Smooth muscle cell (in vitro differentiated cells): ENCODE data around the gene NRG2. TPM values are rescaled to one million over a fixed set of nuclear protein-coding genes. Genes with fewer than 3 reads are reported as not detected.
A peak's percentile ranks its signal among the peaks of the same experiment; 100 is the strongest.

Source experiments
- DNase-seq: peaks from one replicate; lab custom pipeline; 2025; ENCODE audit not compliant: unreplicated experiment; lab: John Stamatoyannopoulos, UW
- H2AFZ ChIP-seq: fragments of 200-600 bp; sonication (generic); 2 replicates; pipeline ENCODE4 v1.6.0; 2016; ENCODE audit warnings: antibody characterized with exemption, low read depth, mild to moderate bottlenecking
- H3F3A ChIP-seq: fragments of 200-600 bp; sonication (generic); 2 replicates; pipeline ENCODE4 v1.6.0; 2017; ENCODE audit warnings: antibody characterized with exemption, low read depth
- H3K27ac ChIP-seq: fragments of 200-600 bp; sonication (generic); 2 replicates; pipeline ENCODE4 v1.5.1; 2016; ENCODE audit warnings: low read depth, mild to moderate bottlenecking
- H3K27me3 ChIP-seq: fragments of 200-600 bp; sonication (generic); 2 replicates; pipeline ENCODE4 v1.6.1; 2016; ENCODE audit warnings: low read depth, mild to moderate bottlenecking
- H3K36me3 ChIP-seq: fragments of 200-600 bp; sonication (generic); 2 replicates; pipeline ENCODE4 v1.5.1; 2016; ENCODE audit warnings: low read depth
- H3K4me1 ChIP-seq: fragments of 200-600 bp; sonication (generic); 2 replicates; pipeline ENCODE4 v1.5.1; 2016; ENCODE audit warnings: low read depth
- H3K4me2 ChIP-seq: fragments of 200-600 bp; sonication (generic); 2 replicates; pipeline ENCODE4 v1.6.0; 2016; ENCODE audit warnings: mild to moderate bottlenecking
- H3K4me3 ChIP-seq: fragments of 200-600 bp; sonication (generic); 2 replicates; pipeline ENCODE4 v1.5.1; 2016; ENCODE audit warnings: mild to moderate bottlenecking
- H3K79me2 ChIP-seq: fragments of 200-600 bp; sonication (generic); 2 replicates; pipeline ENCODE4 v1.6.0; 2016; ENCODE audit warnings: low read depth, mild to moderate bottlenecking
- H3K9ac ChIP-seq: fragments of 200-600 bp; sonication (generic); 2 replicates; pipeline ENCODE4 v1.6.0; 2016; ENCODE audit warnings: low read depth
- H3K9me3 ChIP-seq: fragments of 200-600 bp; sonication (generic); replicated peaks from 2 replicates; pipeline ENCODE4 v1.5.1; 2016; ENCODE audit warnings: low read depth
- H4K20me1 ChIP-seq: fragments of 200-600 bp; sonication (generic); 2 replicates; pipeline ENCODE4 v1.6.0; 2016; ENCODE audit warnings: low read depth
- WGBS: methylation state at CpG from one replicate; pipeline ENCODE4 v1.1.7; 2016; ENCODE audit warnings: low lambda C conversion rate; 5-methylcytosine and 5-hydroxymethylcytosine counted together
- polyA plus RNA-seq: library from polyadenylated mRNA; unstranded; fragments of >200 nt; fragmentation: Nextera tagmentation; extraction: Ambion mirVana; gene quantifications from 2 replicates; pipeline ENCODE4 v1.2.1, GENCODE V29; 2016
- total RNA-seq: library from RNA; depleted of rRNA; stranded (reverse); fragments of >200 nt; gene quantifications from 2 replicates; pipeline ENCODE4 v1.2.3, GENCODE V29; 2014
- TF ChIP-seq, protein P1 (sequence below): fragments of 200-600 bp; sonication (generic); IDR thresholded peaks from 2 replicates; pipeline ENCODE4 v1.5.1; 2017; ENCODE audit warnings: borderline replicate concordance, mild to moderate bottlenecking, antibody characterized with exemption; ENCODE audit not compliant: insufficient read depth, poor library complexity, severe bottlenecking

Gene NRG2
- total and polyA plus RNA-seq, 2 experiments from 2014 or later: 0.09 to 0.25 TPM

DNA sequence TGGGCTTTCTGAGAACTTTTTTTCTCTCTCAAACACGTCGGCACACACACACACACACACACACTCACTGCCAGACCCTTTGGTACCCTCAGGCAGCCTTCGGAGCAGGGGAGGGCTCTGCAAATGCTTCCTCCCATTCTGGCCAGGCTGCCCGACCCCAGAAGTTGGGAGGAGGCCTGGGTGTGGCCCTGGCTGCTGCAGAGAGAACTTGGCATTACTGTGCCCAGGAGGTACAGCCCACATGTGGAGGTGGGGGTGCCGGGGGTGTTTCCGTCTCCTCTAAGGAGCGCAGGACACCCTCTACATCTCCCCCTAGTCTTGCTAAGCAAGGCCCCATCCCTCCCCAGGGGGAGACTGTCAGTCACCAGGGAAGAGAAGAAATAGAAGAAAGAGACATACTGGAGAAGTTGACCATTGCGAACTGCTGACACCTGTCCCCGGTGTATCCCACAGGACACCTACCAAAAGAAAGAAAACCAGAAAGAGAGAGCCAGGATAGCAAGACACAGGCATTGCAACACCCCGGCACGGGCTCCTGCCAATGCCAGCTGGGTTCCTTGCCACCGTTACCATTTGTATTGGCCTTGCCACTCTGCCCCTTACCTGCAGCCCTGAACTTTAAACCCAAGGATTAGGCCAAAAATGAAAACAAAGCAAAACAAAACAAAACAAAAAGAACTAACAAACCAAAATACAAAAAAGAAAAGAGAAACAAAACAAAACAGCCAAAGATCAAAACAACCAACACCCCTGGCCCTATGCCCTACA is 178.2 kb downstream of the NRG2 start:
- 85% methylated on average over 12 of the region's 12 CpGs for WGBS
- Histone ChIP-seq H3F3A (no peaks in the 10 kb centered on the region), H3K4me3 (no peak overlapping the region), H3K27me3 (peaks cover 29% of the 10 kb centered on the region), H2AFZ (no peak overlapping the region), H4K20me1 (no peaks in the 10 kb centered on the region), H3K79me2 (no peaks in the 10 kb centered on the region), H3K4me2 (no peak overlapping the region), H3K9ac (no peak overlapping the region), H3K4me1 (no peaks in the 10 kb centered on the region), H3K27ac (no peak overlapping the region), H3K9me3 (no peaks in the 10 kb centered on the region), H3K36me3 (no peaks in the 10 kb centered on the region)
- no peak for DNase-seq
- TF ChIP-seq, protein P1, sequence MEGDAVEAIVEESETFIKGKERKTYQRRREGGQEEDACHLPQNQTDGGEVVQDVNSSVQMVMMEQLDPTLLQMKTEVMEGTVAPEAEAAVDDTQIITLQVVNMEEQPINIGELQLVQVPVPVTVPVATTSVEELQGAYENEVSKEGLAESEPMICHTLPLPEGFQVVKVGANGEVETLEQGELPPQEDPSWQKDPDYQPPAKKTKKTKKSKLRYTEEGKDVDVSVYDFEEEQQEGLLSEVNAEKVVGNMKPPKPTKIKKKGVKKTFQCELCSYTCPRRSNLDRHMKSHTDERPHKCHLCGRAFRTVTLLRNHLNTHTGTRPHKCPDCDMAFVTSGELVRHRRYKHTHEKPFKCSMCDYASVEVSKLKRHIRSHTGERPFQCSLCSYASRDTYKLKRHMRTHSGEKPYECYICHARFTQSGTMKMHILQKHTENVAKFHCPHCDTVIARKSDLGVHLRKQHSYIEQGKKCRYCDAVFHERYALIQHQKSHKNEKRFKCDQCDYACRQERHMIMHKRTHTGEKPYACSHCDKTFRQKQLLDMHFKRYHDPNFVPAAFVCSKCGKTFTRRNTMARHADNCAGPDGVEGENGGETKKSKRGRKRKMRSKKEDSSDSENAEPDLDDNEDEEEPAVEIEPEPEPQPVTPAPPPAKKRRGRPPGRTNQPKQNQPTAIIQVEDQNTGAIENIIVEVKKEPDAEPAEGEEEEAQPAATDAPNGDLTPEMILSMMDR: no peak

DNA sequence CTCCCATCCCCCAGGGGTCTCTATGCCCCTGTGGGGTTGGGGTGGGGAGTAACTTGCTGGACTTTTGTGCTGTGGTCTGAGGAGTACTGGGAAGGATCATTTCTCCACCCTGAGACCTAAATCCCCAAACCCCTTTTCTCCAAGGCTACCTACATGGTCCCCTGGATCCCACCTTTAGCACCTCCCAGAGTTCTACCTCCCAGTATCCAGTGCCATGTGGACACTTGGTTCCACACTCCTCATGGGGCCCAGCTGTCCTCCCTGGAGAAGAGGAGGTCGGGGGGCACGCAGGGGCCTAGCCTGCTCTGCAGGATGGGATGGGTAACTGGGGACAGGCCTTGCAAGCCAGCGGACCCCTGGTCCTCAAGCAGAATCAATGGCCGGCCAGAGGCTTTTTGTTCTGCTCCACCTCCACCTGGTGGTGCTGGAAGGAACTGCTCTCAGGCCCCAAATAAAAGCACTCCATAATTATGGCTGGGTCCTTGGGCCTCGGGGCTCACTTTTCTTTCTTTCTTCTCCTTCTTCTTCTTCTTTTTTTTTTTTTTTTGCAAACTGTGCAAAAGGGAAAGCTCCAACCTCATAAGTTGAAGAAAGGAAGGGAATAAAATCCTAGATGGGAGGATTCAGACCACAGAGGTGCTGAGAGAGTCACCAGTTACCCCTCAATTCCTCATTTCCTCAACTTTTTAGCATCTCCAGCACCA is 179.1 kb downstream of the NRG2 start:
- no peaks in the 10 kb centered on the region for H3K79me2 ChIP-seq
- H3K4me2 ChIP-seq: no peak overlapping the region
- peaks cover 36% of the 10 kb centered on the region for H3K27me3 ChIP-seq
- H2AFZ ChIP-seq: no peak overlapping the region
- TF ChIP-seq, protein P1: peak; percentile 77
- no peaks in the 10 kb centered on the region for H4K20me1 ChIP-seq
- H3K4me1 ChIP-seq: no peaks in the 10 kb centered on the region
- DNase-seq: peak; percentile 21
- H3K36me3 ChIP-seq: no peaks in the 10 kb centered on the region
- no peaks in the 10 kb centered on the region for H3F3A ChIP-seq
- H3K9ac ChIP-seq: no peak overlapping the region
- H3K9me3 ChIP-seq: no peaks in the 10 kb centered on the region
- no peak overlapping the region for H3K4me3 ChIP-seq
- 25% methylated on average over 5 of the region's 5 CpGs for WGBS
- H3K27ac ChIP-seq: no peak overlapping the region

DNA sequence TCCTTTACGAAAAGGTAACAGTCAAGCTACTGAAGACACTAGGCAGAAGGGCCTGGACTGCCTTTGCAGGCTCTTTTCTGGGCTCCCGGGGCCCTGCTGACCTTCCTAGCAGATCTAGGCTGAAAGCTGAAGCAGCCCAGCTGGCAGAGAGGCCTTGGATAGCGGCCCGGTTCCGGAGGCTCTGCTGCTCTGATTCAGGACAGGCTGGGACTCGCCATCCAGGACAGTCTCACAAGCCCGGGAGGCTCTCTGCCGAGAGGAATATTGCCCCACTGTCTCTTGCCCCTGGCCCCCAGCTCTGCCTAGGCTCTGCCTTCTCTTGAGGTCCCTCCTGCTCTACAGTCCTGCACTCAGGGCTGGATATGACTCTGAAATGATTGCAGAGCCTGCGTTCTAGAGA is 179.7 kb downstream of the NRG2 start:
- TF ChIP-seq, protein P1: no peak
- Histone ChIP-seq H2AFZ (no peak overlapping the region), H3K4me3 (no peak overlapping the region), H3K27ac (no peak overlapping the region), H3K79me2 (no peaks in the 10 kb centered on the region), H3K36me3 (no peaks in the 10 kb centered on the region), H3K4me2 (no peak overlapping the region), H3F3A (no peaks in the 10 kb centered on the region), H3K9ac (no peak overlapping the region), H3K27me3 (peaks cover 42% of the 10 kb centered on the region), H4K20me1 (no peaks in the 10 kb centered on the region), H3K4me1 (no peaks in the 10 kb centered on the region), H3K9me3 (no peaks in the 10 kb centered on the region)
- 85% methylated on average over 9 of the region's 9 CpGs for WGBS
- no peak for DNase-seq
